SIG-M5 treated with dmso at 0.1 percent for 504 hours (cell line): ENCODE data around the gene DACT2.
"Not testable (repeated sequence)": the region's sequence is repeated elsewhere in the genome, so short reads cannot be mapped to it uniquely, and the experiment has no call there.

Experiments
- DNase-seq: peaks from one replicate; lab custom pipeline; 2025; ENCODE audit not compliant: unreplicated experiment; lab: John Stamatoyannopoulos, UW

DACT2 gene

DNA sequence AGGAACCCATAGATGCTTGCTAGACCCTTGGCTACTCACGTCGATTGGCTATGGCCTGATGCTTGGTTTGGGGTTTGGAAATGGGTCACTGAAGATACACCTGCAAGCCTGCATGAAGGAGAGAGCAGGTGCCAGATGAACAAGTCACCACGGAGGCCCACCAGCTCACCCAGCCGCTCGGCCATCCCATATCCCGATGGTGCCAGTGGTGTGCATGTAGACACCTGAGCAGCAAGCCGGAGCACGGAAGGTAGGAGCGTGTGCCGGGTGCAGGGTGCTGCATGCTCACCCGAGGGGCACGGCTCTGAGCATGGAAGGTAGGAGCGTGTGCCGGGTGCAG lies 35.9 kb downstream of the DACT2 start:
- DNase-seq = no peak

DNA sequence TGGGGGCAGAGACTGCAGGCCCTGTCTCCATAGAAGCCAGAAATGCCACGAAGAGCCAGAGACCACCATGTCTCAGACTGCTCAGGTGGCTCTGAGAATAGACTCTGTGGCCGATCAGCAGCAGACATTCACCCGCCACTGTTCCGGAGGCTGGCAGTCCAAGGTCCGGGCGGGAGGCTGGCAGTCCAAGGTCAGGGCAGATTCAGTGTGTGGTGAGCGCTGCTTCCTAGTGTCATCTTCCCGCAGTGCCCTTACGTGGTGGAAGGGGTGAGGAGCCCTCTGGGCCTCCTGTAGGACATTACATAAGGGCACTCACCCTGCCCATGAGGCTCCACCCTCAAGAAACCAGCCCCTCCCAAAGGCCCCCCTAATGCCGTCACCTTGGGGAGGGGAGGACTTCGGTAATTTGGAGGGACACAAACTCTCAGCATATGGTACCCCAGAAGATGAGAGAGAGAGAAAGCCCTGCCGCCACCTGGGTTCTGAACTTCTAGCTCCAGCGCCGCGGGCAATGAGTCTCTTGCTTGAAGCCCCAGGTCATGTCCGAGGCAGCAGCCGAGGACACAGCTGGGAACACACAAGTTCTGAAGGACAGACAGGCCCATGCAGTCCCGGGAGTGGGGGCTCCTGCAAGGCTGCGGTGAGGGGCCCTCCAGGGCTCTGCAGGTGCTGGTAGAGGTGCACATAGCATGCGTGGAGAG lies 36.4 kb downstream of the DACT2 start:
- DNase-seq = no peak

DNA sequence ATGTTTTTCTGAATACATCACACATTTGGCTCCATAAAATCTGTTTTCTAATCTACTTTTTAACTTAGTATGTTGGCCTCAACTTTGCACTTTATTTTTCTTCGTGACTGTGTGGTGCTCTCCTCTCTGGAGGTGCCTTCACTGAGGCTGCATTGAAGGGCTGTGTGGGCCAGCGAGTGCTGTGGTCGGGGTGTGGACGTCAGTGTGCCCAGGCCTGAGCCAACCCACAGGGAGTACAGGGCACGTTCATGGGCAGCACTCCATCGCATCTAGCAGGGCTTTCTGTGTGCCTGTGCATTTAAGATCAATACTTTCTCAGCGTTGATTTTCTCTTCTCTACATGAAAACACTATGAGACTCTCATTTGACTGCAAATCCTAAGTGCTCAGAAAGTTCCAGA lies 37.8 kb downstream of the DACT2 start:
- DNase-seq = no peak

DNA sequence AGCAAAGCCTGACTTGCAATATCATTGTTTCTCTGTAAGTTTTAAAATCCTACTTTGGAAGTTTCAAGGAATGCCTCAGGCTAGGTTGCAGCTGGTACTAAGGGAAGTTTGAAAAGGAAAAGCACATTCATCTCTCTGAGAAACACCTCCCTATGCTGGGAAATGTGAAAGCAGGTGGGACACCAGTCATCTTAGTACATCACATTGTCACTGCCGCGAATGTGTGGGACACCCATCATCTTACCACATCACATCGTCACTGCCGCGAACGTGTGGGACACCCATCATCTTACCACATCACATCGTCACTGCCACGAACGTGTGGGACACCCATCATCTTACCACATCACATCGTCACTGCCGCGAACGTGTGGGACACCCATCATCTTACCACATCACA lies 38.3 kb downstream of the DACT2 start:
- not testable (repeated sequence) for DNase-seq

DNA sequence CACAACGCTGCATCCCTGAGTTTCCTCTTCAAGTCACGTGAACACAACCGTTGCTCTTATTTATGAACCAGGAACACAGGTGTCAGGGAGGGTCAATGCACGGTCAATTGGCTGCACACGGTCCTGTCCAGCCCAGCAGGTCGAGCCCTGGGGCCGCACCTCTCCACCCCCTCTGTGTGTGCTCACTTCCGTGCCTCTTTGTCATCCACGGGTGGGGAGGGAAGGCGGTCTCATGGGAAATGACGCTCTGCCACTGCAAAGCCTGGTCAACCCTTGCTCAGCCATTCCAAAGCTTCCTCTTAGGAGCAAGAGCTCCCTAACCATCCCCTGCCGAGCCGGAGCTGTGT lies 38.7 kb downstream of the DACT2 start:
- no peak for DNase-seq

DNA sequence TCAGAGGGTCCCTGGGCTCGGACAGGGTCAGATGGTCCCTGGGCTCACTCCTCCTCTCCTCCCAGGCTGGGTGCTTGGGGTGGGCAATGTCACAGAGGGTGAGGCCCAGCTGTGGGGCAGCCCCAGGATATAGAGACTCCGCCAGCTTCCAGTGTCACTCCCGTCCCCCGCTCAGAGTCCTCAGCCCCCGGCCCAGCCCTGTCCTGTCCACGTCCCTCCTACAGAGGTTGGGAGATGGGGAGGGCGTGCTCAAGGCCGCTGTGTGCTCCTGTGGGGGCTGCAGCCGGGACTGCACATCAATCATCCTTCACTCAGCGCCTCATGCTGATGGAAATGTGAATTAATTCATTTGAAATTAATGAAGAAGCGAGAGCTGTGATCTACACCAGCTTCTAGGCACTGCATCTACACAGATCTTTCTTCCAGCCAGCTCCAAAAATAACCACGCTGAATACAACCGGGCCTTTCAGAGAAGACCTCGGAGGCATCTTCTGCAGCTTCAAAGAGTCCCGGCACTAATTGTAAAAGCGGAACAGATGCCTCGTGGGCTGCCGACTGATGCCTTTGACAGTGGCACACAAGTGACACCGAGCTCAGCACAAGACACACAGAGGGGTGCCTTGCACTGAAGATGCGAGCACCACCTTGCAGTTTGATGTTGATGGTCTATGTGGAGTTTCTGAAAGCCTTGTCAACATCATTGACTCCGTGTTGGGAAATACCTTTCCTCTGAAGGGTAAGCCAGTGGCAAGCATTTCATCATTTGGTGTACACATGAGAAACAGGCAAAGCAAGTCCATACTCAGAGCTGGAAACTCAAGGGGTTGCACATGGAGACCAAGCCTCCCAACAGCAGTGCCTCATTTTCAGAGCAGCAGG lies 39.3 kb downstream of the DACT2 start:
- no peak for DNase-seq

DNA sequence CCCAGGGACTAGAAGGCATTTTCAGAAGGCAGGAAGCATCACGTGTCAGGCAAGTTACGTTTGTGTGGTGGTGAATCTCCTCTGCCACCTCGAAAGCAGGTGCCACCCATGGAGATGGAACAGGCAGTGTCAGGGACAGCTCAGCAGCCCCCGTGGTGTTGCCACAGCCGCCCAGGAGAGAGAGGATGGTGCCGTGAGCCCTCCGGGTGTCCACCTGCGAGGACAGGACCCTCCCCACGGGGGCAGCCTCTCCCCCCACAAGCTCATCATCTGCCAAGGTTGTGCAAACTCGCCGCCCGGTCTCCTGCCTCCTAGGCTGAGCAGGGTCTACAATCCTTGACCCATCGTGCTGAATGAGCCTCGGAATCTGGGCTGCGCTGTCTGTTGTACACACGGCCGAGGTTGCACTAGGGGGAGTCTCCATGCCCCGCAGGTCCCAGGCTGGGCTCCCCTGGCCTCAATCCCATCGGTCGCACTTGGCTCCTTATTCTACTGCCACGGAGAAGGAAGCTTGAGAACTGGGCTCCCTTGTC lies 40.1 kb downstream of the DACT2 start:
- DNase-seq = no peak

DNA sequence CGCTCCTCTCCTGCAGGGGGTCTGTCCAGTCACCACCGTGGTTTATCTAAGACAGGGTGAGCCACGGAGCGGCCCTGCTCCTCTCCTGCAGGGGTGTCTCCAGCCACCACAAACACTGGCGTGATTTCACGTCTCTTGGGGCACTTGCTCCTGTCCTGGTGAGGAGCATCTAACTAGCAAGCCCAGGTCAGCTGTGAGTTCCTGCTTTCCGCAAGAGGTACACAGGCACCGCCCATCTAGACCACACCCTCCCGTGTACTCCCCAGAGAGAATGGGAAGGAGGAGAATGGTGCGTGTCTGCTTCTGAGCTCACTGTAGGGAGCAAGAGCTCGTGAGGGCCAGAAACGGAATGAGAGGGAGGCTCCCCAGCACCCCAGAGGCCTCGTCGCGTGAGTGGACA lies 40.7 kb downstream of the DACT2 start:
- DNase-seq = no peak

DNA sequence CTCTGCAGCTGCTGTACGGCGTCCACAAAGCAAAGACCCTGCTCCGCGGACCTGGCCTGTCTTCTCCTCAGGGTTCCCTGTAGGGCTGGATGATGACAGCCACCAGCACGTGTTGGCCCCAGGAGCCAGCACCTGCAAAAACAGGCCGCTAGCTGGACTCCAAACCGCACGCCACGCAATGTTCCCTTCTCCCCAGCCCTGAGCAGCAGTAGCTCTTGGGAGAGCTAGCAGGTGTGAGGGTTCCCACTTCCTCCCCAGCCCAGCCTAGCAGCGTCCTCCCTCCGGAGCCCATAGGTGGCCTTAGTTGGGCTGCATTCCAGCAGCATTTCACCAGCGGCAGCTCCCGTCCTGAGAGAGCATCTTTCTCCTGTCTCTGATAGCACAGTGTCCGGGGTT lies 42.3 kb downstream of the DACT2 start:
- no peak for DNase-seq

DNA sequence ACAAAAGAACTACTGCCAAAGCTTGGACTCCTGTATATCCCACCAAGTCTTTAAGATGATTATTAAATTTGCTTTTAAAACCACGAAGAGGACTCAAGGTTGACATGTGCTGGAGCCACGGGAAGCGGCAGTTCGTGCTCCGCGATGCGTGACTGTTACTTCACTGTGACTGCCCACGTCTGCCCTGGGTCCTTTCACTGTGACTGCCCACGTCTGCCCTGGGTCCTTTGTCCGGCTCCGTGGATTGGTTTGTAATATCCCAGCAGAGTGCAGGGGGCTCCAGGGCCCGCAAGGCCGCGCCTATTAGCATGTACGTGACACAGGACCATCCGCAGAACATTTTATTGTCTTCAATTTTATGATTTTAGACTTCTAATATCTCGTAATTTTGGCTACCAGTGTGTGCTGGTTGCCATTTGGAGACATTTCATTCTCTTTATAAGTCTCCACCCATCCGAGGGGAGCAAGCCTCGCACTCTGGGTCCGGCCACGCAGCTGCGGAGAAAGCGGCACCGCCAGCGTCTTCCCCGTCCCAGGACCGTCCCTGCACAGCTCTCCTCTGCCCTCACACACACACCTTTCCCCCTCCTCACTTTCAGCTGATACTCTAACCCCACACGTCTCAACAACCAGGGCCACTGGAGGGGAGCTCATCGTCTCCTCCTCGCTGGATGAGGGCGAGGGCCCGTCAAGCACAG lies 42.9 kb downstream of the DACT2 start:
- DNase-seq = no peak

DNA sequence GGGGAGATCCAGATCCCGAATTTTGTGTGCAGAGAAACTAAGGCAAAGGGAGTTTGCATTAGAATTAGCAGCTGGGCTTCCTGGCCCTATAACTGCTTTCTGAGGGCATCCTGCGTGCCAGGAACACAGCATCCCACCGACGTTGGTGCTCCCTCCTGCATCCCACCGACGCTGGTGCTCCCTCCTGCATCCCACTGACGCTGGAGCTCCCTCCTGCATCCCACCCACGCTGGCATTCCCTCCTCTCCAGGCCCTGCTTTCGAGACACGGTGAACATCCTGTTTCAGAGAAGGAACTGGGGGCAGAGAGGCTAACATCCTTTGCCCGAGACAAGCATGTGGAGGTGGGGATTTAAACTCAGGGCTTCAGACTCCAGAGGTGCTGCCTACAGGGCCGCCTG lies 44.4 kb downstream of the DACT2 start:
- DNase-seq = no peak

DNA sequence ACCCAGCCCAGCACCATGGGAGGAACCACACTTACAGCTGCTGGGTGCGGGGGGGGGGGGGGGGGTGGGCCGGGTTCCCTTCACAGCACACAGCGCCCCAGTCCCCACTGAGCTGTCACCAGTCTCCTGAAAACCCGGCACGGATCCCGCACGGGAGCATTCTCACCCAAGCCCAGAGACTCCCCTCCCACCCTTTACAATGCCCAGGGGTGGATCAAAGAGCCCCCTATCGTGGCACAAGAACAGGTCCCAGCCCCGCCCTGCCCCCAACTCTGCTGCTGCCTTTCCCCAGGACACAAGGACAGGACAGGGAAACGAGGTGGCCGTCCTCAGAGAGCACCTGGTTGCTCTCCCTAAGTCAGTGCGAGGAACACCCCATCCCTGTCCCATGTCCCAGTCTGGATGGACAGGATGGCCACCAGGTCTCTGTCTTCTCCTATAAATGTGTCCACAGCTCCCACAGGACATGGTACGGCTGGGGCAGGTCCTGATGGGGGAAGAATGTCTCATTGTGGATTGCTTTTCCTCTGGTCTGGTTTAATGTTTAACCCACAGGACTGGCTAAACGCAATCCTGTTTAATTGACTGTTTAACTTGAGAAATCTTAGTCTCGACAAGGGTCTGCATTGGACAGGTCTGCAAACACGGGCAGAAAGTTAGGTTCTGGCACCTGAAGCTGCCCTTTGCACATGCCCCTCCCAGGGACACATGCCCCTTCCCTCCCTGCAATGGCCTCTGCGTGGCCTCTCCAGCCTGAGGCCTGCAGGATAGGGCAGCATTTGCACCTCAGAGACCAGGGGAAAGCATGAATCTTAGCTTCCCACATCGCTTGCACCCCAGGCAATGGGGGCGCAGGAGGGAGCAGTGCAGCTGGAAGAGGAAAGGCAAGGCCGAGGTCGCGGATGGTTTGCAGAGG lies 45.3 kb downstream of the DACT2 start:
- no peak for DNase-seq

DNA sequence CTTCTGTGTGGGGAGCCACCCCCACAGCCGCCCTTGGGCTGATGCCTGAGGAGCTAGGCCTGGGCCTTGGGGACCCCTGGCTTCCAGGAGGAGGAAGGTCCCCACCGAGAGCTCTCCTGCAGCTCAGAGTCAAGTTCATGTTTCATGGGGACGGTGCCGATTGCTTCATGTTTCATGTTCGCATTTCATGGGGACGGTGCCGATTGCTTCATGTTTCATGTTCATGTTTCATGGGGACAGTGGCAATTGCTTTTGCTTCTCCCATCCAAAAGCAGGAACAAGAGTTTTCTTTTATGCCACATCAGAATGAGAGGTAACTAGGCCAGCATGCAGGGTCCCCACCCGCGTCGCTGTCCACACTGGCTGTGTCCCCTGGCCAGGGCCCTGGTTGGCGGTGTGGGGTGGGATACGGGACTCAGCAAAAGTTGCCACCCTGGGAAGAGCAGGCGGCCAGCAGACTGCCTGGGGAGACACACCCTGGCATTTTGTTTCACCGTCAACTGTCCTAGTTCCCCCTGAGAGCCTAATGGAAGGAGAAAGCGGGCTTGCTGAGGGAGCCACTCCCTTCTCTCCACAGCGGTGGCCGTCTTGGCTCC lies 46.0 kb downstream of the DACT2 start:
- no peak for DNase-seq

DNA sequence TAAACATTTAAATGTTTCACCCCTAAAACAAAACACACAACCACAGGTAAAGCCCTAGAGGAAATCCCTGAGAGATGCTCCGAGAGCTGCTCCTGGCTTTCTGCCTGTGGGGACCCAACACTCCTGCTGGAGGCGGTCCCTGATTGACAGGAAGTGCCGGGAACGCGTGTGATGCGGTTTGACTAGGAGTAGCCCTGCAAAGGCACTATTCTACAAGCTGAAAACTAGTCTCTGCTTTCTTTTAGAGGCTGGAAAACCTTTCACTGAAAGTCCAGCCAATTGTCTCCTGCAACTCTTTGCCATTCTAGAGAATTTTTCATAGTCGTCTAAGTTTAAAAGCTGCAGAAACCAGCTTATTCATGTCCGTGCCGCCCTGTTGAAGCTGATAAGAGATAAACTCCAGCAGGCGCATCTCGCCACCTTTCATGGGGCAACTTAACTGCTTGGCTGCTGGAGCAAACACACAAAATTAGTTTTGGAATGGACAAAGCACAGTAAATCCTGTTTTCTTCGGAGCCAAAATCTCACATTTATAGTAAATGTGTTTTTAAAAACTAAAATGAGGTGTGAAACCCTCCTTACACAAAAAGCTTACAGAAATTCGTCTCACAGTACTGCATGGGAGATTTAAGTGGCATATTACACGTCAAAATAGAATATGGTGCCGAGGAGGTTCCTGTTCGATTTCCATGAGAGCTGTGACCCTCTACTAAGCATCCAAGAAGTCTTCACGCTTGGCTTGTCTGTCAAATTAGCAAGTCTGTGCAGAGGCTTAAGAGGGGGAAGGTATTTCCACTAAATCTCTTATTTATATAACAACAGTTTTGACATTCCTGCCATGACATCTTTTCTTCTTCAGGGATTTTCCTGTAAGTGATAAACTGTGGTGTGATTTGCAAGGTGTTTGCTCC lies 46.9 kb downstream of the DACT2 start:
- DNase-seq = no peak

DNA sequence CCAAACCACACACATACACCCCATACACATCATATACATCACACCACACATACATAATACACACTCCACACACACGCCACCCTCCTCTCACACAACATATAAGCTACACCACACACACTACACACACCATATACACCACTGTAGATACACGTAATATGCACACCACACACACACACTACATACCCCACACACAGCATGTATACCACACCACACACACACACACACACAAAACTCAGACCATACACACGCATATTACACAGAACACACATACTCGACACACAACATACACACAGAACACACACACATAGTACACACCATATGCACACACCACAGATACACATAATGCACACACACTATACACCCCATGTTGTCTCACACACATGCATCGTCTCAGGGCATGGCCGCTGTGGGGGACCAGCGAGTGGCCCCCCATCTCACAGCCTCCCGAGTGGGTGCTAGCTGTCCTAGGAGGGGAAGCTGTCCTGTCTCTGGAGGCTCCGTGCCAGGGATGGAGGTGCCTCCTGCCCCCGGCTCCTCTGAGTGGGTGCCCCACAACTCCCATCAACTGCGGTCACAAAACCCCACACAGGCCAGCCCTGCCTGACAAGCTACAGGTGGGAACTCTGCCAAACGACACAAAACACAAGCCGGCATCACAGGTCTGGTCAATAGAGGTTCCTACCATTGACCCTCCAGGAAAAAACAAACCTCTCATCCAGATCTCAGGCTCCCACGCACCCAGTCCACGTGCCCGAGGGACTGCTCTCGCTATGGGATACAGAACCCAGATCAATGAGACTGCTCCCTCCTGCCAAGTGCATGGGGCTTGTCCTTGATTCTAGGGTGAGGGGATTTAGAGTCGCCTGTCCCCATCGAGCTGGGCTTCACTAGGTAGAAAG lies 49.1 kb downstream of the DACT2 start:
- DNase-seq = no peak

DNA sequence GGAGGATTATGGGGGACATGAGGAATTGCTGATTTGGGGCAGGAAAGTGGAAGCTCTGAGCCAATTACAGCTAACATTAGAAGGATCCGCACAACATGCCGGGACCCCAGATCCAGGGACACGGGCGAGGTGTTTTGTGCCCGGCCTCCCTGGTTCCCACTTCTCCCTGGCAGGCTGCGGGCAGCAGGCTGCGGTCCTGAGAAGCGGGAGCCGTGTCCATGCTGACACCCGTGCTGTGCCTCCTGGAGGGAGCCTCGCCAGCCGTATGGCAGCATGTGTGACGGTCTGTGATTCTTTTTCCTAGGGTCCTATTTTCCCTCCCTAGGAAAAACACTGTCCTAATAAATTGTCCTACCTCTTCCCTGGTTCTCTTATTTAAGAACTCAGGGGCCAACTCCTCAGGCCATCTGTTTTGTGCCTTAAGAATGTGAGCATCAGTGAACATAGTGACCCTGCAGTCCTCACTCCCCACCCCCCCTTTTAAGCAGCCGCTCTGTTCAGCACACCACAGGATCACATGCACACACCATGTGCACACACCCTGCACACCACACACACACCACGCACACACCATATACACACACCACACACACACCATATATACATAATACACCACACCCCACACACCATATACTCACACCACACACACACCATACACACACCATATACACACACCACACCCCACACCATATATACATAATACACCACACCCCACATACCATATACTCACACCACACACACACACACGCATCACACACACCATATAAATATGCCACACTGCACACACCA lies 49.9 kb downstream of the DACT2 start:
- DNase-seq = no peak

DNA sequence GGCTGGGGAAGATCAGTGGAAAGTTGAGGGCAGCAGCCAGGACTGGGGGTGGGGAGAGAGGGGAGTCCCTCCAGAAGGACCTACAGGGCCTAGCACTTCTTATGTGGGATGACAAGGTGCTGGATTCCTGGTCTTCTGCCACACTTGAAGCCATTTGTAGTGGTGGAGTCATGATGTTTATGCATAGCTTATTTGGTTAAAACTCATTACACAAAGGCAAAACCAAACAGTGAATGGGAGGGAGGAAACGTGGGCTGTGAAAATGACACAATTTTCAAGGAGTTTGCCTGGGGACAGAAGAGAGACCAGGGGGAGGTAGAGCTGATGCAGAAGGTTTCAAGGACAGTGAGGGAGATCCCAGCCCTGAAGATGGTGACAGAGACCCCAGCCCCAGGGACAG lies 50.8 kb downstream of the DACT2 start:
- DNase-seq = no peak

DNA sequence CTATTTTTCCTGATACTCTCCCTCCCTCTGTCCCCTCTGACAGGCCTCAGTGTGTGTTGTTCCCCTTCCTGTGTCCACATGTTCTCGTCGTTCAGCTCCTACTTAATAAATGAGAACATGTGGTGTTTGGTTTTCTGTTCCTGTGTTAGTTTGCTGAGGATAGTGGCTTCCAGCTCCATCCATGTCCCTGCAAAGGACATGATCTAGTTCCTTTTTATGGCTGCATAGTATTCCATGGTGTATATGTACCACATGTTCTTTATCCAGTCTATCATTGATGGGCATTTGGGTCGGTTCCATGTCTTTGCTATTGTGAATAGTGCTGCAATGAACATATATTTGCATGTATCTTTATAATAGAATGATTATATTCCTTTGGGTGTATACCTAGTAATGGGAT lies 51.8 kb downstream of the DACT2 start:
- DNase-seq = not testable (repeated sequence)
